NOMO-1 (cell line): Measurements from ENCODE around the gene AP5Z1.

ENCODE experiments used
- DNase-seq, 2 experiments: peaks; one replicate each; lab custom pipeline; 2025; ENCODE audit not compliant: unreplicated experiment in 2 of 2; lab: John Stamatoyannopoulos, UW

The AP5Z1 gene

DNA sequence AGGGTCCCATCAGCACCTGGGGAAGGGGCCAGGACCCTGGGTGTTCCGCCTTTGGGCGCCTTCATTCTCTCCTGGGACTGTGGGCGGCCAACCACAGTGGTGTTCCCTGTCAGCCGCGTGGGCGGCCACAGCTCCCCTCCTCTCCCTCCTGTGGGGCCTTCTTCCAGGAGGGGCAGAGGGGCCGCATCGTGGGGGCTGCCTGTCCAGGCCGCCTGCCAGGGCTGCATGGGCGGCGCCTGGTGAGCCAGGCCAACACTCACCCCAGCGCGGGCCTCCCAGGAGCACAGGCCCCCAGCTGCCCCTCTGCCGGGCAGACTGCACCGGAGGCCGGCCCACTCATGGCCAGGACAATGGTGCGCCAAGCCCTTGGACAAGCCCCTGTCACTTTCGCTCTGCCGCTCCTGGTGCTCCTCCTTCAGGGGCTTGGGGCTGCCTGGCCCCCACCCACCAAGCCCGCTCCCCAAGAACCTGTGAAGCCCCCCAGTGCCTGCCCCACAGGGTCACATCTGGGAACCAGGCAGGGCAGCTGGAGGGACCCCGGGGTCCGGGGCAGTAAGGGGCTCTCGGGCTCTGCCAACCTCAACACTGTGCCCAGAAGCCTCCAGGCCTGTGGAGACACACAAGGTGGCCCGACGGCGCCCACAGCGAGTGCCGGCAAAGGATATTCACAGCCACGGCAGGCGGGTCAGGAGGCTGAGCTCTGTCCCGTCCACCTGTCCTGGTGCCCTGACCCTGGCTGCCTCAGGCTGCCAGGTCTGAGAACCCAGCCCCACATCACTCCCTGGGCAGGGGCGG is 42.8 kb downstream of the AP5Z1 start:
- no peak for DNase-seq

DNA sequence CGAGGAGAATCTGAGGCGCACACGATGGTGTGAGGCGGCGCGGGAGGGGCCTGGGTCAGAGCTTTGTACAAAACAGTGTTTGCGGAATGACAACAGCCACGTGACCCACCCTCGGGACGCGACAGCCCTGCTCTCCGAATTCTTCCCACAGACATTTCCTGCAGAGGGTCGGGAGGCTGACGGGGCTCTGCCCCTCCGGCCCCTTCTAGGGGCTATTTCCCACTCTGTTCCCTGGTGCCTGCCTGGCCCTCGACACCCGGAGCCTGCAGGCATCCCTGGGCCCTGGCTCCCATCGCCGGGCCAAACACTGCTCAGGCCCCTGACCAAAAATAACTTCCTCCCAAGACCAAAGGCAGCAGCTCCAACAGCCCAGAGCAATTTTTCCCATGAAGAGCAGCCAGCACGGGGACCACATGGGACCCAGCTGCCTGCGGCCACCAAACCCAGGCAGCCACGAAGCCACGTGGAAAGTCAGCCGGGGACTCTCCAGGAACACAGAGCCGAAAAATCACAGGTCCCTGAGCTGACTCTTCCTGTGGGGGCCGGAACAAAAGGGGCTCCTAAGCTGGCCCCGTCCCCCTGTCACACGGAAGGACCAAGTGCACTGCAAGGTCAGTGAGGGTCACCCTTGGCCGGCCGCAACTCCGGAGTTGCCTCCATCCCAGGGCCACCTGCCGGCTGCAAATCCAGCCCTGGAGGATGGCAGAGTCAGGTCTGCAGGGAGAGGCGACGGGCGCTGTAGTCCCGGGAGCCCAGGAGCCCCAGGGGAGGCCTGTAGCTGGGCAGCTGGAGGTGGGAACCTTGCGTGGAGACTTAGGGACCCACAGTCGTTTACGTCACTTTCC is 44.4 kb downstream of the AP5Z1 start:
- no peak for DNase-seq

DNA sequence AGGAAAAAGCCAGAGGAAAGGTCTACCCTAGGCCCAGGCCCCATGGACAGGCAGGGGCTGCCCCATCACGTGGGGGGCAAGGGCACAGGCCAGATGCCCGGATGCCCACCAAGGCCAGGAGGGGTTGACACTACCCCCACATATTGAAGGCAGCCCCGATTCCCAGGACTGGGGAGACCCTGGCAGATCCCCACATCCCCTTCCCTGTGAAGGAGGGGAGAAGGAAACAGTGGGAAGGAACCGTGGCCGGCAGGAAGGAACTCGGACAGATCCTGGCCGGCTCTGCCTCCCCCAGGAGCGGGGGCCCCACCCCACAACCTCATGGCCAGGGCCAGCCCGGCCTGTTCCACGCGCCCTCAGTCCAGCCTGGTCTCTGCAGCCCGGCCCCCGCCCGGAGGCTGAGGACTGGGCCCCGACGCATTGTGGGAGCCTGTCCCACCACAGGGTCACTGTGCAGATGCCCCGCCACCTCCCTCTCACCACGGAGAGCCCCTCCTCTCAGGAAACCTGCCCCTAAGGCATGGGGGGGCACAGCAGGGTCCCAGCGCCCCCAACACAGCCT is 45.1 kb downstream of the AP5Z1 start:
- DNase-seq = no peak

DNA sequence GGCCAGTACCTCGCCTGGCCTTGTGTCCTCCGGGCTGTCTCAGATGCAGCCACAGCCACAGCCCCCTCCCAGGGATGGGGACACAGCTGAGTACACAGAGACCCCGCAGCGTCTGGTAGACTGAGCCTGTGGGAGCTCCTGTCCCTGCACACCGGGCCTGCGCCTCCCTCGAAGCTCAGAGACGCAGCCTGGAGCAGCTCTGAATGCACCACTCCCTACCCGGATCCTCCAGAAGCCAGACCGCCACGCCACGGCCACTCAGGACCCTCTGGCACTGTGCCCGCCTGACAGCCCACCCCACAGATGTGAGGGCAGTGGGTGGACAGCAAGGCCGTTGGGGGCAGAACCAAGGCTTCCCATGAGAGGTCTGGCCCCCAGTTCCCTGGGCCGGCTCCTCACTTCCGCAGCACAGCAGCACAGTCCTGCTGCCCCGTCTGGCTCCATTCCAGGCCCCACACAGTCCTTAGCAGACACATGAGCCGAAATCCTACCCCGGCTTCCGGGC is 45.6 kb downstream of the AP5Z1 start:
- DNase-seq = no peak

DNA sequence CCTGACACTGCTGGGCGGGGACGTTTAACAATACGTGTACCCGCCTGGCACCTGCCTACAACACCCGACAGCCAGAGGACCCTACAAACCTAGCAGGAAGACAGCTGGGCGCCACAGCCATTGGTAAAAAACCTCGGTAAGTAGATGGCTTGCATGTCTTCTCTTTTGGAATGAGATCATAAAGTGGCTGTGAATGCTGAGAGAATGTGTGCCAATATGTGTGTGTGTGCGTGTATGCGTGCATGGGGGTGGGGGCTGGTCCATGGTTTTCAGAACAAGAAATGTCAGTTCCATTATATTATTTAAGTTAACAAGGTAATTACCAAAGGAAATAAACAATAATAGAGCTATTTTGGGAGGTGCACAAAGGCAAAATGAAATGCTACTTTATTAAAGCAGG is 47.3 kb downstream of the AP5Z1 start:
- no peak for DNase-seq

DNA sequence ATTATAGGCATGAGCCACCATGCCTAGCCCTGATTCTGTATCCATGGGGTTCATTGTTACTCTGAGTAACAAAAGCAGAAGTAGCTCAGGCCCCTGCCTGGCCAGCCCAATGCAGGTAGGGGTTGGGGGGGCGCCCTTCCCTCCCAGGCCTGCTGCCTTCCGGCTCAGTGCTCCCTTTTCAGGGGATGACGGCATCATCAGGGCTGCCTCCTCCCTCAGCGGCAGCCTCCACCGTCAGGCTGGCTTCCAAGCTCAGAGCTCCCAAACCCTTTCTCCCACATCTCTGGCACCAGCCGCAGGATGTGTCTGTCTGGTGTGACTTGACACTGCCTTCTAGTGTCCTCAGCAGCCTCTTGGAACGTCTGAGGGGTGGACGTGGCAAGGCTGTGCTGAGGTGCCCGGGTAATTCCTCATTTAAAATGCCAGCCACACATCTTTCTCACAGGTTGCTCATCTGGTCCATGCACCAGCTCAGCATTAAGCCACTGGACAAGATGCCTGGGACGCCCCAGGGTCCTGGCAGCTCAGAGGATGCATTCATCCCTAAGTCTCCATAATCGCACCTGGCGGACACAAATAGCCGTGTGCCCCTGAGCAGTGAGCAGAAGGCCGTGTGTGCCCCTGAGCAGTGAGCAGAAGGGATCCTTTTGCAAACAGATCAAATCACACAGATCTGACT is 48.2 kb downstream of the AP5Z1 start:
- no peak for DNase-seq

DNA sequence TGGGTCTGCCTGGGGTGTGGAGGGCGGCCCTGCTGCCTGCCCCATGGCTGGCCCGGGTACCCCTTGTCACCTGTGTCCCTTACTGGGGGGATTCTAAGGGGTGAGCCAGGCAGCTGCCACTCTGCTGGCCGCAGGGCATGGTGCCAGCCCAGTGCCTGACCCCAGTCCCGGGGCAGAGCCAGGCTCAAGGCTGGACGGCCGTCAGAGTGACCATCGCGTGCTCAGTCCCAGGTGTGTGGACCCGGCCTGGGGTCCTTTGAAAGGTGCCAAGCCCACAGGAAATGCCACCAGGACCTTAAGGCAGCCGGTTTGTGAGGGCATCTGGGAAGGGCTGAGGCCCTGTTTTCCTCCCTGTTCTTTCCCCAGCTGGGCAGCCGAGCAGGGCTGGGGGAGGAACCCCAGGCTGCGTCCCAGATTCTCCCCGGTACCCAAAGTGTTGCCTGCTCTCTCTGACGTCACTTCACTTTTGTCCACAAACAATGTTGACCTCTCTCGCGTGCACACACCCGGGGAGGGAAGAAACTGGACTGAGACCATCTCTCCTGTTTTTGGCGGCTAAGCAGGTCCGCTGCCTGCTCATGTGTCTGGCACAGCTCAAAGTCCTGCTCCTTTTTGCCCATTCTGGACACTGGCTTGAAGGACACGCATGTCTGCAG is 48.8 kb downstream of the AP5Z1 start:
- DNase-seq = no peak

DNA sequence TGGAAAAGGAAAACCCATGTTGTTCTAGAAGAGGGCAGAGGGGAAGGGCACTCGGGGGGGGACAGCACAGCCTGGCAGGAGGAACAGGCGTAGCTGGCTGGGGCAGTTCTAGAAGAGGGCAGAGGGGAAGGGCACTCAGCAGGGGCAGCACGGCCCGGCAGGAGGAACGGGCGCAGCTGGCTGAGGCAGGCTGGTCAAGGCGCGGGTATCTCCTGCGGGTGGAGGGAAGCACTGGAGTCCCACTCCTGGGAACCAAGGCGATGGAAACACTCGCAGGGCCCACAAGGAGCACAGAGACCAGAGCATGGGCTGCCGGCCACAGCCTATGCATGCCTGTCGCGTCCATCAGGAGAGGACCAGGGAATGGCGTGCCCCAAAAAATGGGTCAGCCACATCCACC is 49.7 kb downstream of the AP5Z1 start:
- no peak for DNase-seq

DNA sequence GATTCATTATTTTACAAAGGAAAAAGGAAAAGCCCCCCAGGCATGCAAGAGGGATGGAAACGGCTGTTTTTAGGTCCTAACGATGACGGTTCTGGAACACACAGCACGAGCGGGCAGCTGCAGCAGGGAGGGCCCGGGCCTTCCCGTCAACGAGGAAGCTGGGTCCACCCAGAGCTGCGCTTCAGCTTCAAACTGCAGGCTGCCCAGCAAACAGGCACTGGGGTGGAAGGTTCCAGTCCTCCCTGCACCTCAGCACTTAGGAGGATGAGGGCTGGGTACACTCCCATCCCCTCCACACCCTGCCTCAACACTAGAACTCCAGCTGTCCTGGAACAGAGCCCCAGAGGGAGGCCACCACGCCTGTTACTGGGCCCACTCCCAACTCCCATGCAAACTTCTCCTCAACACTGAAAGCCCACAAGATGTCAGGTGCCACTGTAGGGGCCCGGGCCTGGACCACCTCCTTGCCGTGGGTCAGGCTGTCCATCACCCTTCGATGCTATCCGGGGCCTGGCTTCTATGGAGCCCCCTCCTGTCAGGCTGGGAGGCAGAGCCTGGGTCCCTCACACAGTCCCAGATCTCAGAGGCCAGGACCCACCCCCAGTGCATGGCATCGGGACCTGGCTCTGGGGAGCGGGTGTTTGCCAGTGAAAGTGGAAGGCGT is 53.4 kb downstream of the AP5Z1 start:
- DNase-seq = no peak

DNA sequence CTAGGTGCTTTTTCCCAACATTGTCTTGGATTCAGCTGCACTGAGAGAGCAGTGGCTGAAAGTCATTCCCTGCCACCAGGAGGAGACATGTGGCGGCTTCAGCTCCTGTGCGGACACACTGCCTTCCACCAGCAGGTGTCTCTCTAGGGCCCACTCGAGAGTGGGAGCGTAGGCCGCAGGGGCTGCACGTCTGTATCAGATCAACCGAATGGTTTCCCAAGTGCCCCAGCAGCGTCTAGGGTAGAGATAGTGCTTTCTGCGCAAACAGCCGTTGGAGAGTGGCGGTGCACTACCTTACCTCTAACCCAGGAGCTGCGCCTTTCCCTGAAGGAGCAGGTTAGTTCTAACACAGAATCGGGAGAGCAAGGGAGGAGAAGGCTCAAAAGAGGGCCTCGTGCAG is 54.8 kb downstream of the AP5Z1 start:
- no peak for DNase-seq

DNA sequence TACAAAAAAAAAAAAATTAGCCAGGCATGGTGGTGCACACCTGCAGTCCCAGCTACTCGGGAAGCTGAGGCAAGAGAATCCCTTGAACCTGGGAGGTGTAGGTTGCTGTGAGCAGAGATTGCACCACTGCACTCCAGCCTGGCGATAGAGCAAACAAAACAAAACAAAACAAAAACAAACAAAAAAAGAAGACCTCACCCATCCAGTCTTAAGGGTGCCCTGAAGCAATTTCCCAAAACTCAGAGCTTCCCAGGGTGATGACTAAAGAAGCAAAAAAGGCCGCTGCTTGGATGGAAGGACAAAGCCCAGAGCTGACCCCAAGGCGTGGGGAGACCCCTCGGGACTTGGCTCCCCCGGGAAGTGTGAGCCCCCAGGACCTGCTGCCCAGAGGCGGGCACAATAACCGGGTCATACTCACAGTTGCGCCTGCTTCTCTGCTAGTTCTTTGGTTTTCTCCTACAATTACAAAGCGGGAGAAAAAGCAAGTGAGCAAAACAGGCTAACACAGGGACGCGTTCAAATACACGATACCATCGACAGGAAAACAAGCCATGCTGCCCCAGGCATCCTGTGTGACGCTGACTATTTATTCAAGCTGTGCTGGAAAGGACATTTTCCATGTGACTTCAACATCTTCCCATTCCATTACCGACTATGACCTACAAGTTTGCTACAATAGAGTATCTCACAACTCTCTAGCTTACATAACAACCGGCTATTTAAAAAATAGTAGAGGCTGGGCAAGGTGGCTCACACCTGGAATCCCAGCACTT is 56.5 kb downstream of the AP5Z1 start:
- DNase-seq = no peak

DNA sequence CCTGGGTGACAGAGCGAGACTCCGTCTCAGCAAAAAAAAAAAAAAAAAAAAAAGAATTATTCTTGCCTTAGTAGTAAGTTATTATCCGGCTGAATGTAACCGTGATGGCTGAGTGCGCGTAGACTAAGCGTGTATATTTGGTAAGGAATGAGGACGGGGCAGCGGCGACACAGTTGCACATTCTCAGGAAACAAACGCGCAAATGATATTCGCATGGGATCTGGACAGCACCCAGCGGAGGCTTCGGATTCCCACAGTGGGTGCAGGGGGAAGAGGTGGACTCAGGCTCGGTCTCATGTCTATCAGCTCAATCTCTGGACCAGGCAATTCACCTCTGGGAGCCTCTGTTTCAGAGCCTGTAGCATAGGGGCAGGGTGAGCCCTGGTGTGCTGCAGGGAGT is 57.3 kb downstream of the AP5Z1 start:
- DNase-seq = no peak

DNA sequence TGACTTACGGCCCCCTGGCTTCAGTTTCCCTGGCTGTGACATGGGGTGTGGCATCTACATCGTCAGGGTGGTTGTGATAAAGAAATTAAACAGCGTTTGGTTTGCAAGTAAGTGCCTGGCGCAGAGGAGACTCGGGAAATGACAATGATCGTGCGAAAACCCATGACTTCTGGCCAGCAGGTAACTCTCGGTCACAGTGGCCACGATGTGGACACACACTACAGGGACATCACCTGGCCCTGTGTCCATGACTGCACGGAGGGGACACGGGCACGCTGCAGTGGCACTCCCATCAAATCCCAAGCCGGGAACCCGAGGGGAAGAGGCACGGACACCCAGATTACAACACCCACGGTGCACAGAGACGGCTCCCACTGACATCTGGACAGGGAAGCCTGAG is 57.8 kb downstream of the AP5Z1 start:
- no peak for DNase-seq

DNA sequence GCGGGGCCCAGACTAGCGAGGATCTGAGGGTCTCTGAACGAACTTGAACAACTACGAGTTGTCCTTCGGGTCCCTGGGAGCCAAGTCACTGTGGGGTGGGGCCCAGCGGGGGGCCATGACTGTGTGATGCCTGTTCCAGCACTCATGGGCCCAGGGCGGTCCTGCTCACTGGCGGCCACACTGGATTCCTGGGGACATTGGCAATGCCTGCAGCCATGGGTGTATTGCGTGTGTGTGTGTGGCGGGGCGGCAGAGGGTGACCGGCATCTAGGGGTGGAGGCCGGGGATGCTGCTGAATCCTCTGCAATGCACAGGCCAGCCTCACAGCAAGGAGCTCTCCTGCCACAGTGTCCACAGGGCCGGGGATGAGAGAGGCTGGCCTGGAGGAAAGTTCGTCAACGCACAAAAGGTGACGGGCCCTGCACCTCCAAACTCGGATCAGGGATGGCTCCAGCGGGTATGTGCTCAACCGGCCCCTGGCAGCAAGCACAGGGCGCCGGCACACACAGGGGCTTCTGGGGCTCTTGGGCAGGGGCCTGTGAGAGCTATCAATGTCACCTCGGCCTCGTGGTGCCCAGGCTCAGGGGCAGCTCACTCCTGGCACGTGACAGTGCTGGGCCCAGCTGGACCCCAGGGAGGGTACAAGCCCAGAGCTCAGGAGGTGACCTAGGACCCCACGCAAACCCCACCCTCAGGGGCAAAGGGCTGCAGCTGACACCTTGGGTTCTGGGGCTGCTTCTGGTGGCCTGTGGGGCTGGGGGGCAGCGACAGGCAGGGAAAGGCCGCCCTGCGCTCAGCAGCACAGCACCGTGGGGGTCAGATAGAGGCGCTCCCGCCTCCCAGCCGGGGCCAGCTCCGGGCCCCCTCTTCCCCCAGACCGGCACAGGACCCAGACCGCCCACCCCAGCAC is 58.5 kb downstream of the AP5Z1 start:
- no peak for DNase-seq

DNA sequence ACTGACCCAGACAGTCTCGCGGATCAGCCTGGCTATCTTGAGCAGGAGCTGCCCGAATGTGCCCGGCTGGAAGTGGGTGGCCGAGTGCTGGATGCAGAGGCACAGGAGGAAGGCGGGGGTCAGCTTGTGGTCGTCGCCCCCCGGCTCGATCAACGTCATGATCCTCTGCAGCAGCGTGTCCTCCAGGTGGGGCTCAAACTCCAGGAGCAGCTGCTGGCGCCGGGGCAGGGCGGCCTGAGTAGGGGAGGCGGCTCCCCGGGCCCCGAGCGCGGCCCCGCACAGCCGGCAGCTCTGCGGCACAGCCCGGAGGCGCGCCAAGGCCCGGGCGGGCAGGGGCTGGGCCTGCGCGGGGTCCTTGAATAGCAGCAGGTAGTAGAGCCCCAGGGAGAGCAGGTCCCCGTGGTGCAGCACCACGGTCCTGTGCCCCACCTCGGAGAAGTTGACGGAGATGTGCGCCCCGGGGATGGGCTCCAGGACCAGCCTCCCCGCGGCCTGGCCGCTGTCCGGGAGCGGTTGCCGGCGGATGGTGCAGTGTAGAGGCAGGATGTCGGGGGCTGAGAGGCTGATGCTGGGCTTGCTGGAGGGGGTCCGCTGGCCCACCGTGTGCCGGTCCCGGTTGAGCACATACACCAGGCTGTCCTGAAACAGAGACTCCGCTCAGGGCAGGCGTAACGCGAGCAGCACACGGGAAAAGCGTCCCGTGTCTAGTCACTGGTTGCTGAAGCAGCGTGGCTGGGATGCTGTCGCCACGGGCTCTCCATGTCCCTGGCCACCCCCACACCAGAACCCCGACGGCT is 59.4 kb downstream of the AP5Z1 start:
- DNase-seq = no peak

DNA sequence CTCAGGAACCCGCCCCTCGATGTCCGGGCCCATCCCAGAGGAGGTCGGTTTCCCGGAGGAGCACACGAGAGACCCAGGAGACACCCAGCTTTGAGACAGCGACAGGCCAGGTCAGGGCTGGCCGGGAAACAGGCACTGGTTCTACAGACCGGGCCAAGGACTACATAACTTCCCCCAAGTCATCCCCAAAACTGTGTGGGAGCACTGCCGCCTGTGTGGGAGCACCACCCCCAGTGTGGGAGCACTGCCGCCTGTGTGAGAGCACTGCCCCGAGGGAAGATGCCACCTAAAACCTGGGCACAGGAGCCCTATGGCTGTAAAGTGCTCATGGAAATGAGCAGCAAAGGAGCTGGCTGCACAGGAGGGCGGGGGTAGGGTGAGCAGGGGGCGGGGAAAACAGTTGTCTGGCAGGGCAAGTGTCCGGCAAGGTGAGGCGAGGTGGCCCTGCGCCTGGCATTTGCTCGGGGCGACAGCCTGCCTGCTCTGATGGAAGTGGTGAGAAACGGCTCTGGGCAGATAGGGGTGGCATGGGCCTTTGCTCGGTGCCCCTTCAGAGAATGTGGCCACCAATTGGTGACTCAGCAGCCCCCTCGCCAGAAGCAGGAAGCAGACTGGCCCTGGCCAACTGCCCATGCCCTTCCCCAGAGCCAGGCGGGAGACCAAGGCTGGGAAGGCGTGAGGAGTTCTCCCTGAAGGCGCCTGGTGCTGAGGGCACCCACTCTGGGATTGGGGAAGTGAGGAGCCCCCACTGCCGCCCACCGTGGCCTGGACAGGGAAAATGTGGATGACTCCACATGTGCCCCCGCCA is 60.2 kb downstream of the AP5Z1 start:
- DNase-seq = no peak

DNA sequence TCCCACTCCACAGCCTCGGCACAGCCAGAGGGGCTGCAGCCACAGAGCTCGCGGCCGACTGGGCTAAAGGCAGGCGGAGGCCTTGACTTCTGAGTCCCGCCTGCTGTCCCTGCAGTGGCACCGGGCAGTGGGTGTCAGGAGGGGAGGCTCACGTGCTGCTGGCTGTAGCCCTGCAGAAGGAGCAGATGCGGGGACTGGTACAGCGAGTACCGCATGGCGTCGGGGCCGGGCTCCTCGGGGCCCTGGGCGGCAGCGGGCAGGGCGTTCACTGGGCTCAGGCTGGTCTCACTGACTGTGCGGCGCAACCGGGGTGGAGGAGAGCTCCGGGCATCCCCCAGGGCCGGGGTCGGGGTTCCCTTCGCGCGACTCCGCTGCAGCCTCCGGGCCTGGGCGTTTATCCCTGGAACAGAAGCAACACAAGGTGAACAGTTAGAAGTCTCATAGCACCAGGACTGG is 60.8 kb downstream of the AP5Z1 start:
- DNase-seq = no peak
